D721Med (cell line): ENCODE measurements around the gene ICA1.

Source experiments
- DNase-seq: peaks from one replicate; pipeline ENCODE4 v3.0.0; 2011; ENCODE audit warnings: low spot score; ENCODE audit not compliant: insufficient read length
- FAIRE-seq: peaks from 2 replicates; lab custom pipeline; 2011; peaks lifted over from hg19 to GRCh38; lab: Jason Lieb, UNC
- CTCF ChIP-seq: IDR thresholded peaks from 2 replicates; pipeline ENCODE4 v1.5.1; 2012; ENCODE audit warnings: mild to moderate bottlenecking, control low read depth; ENCODE audit not compliant: insufficient read depth; ENCODE audit errors: missing control alignments

The ICA1 gene

DNA sequence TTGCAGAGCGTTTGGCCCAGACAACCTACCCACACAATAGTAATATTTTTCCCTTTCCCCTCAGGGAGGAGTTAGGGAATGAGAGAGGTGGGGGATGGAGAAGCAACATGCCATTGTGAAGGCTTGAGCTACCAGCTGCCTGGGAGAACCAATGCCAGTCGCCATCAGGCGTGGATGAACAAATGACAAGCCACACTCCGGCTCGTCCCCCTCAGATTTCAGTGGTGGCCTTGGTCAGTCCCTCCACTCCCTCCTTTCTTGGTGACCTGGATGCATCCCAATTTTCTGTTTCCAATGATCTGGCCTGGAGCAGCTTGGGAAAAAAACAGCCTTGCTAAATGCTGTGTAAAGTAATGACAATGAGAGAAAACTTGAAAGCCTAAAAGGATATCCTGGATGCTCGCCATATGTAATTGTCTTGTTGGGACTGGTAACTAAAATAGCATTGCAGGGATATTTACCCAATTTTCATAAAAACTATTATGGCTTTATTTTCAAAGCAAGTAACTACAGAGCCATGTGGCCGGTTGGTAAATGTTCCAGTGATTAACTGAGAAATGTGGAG, 110.7 kb downstream of the ICA1 start:
- FAIRE-seq = no peak
- TF ChIP-seq CTCF = no peak
- DNase-seq = no peak

DNA sequence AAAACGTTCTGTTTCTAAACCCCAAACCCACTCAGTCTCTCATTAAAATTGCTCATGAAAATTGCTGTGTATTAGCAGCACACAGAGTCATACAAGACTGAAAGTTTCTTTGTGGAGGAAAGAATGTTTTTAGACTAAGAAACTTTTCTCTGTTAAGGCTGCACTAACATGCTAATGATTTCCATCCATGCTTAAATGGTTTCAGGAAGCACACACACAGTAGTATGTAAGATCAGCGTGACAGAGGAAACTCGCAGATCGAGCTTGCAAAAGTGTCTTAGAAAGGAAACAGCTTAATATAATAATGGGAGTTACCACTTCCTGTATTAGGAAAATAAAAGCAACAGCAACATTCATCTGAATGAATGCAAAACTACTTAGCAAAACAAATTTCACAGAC, 112.7 kb downstream of the ICA1 start:
- DNase-seq (no peak), FAIRE-seq (no peak)
- no peak for TF ChIP-seq CTCF

DNA sequence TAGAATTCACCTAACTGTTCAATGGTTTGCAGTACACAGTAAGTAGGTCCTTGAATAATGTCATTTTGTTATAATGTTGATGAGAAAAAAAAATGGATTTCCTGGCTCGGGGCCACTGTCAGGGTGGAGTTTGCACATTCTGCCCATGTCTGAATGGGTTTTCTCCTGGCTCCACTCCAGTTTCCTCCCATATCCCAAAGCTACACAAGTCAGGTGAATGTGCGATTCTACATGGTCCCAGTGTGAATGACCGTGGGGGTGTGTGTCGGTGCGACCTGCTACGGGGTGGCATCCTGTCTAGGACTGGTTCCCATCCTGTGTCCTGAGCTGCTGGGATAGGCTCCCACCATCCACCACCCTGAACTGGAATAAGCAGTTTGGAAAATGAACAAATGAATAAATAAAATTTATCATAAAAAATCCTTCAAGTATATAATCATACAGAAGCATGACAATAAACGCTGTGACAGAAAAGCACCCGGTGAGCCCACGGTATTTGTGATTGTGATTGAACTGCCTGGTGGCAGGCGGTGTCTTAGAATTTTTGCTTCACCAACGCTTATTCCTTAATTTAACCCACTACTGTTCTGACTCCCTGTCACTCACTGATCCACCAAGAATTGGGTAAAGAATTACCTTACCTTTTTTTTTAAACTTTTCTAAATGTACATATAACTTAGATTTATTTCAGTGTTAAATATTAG, 114.1 kb downstream of the ICA1 start:
- no peak for TF ChIP-seq CTCF
- DNase-seq (no peak), FAIRE-seq (no peak)

DNA sequence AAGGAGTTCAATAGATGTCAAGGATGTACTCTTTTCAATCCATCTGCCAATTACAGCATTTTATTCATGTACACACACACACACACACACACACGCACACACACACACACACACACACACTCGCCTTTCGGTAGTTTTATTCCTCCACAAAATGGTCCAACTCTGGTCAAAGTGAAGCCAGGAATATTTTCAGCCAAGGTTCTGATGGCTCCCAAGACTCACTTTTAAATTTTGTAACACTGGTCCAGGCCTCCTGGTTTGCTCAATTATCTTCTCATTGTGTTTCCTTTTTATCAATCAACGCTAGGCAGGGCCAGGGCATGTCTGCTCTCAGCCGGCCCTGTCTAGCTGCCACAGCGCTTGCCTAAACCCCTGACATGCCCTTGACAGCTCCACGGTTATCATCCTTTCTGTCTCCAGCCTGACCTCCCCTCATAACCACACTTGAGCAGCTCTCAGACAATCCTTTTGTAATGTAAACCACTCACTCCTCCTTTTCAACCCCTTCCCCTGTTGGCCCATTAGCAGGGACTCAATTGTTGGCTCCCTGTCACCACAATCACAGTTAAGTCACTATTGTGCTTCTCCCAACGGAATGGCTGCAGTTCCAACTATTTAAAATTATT, 115.1 kb downstream of the ICA1 start:
- no peak for TF ChIP-seq CTCF

GRCh38 chr7:8146106-8146787, 115.7 kb downstream of the ICA1 start:
- no peak for TF ChIP-seq CTCF
- no peak for FAIRE-seq
- DNase-seq = no peak

More for the DNA sequence above, 115.1 kb downstream of the ICA1 start:
- DNase-seq = no peak
- FAIRE-seq = no peak

- FAIRE-seq (no peak), DNase-seq (no peak)
- no peak for TF ChIP-seq CTCF
Observed at GRCh38 chr7:8144856-8145255, 117.1 kb downstream of the ICA1 start.
